Breast epithelium (tissue), 4 donors: ENCODE measurements around the gene CCDC85A. TPM values are rescaled to one million over a fixed set of nuclear protein-coding genes. Genes with fewer than 3 reads are reported as not detected.

Experiments used
- DNase-seq, 2 donors: peaks; one replicate each; pipeline ENCODE4 v3.0.0-alpha.2; 2019; ENCODE audit warnings: low spot score in 2 of 2
- H3K27ac ChIP-seq, 2 donors: fragments of 200-600 bp; sonication (generic) in 1 of 2; one replicate each; pipeline ENCODE4 v1.5.1; 2016 to 2019; ENCODE audit warnings: mild to moderate bottlenecking in 1 of 2
- H3K27me3 ChIP-seq, 2 donors: fragments of 200-600 bp; sonication (generic) in 1 of 2; one replicate each; pipeline versions ENCODE4 v1.5.1 to v1.6.0; 2017 to 2019; ENCODE audit warnings: control low read depth in 1 of 2, mild to moderate bottlenecking in 1 of 2
- H3K36me3 ChIP-seq: fragments of 200-600 bp; one replicate; pipeline ENCODE4 v1.5.1; 2019
- H3K4me1 ChIP-seq, 2 donors: fragments of 200-600 bp; sonication (generic); one replicate each; pipeline ENCODE4 v1.5.1; 2016 to 2019; ENCODE audit warnings: control low read depth in 1 of 2
- H3K4me3 ChIP-seq, 3 donors: fragments of 200-600 bp; sonication (generic); 1 replicate in 2 of 3; 2 replicates in 1 of 3; pipeline ENCODE4 v1.5.1; 2016 to 2019; ENCODE audit warnings: mild to moderate bottlenecking in 3 of 3, moderate library complexity in 2 of 3
- H3K9me3 ChIP-seq, 2 donors: fragments of 200-600 bp; sonication (generic) in 1 of 2; one replicate each; pipeline ENCODE4 v1.5.1; 2016 to 2019; ENCODE audit warnings: control low read depth in 1 of 2
- CTCF ChIP-seq, 3 donors: fragments of 450-650 bp; IDR thresholded peaks; one replicate each; pipeline ENCODE4 v1.5.1; 2016 to 2017; ENCODE audit warnings: antibody characterized with exemption in 3 of 3, mild to moderate bottlenecking in 3 of 3, moderate library complexity in 3 of 3
- POLR2A ChIP-seq: fragments of 450-650 bp; IDR thresholded peaks from one replicate; pipeline ENCODE4 v1.6.1; 2016; ENCODE audit warnings: antibody characterized with exemption, mild to moderate bottlenecking, moderate library complexity
- POLR2AphosphoS5 ChIP-seq, 3 donors: sonication (generic); formaldehyde crosslinking; IDR thresholded peaks; one replicate each; pipeline ENCODE4 v1.6.1; 2017; ENCODE audit warnings: antibody characterized with exemption in 3 of 3
- intact Hi-C: fragments of 100-400 bp; cut with DNase I; formaldehyde crosslinking; loops from one replicate; pipeline ENCODE4 v1.15.1; 2023; ENCODE audit warnings: low total_unique reads
- total RNA-seq, 3 donors: library from RNA; depleted of rRNA; stranded (reverse); fragments of >200 nt; gene quantifications; one replicate each; pipeline ENCODE4 v1.1.0, GENCODE V29; 2016

The CCDC85A gene
- total RNA-seq, 3 donors from 2014 or later = 3.1 to 11.5 (median 7.5) TPM

DNA sequence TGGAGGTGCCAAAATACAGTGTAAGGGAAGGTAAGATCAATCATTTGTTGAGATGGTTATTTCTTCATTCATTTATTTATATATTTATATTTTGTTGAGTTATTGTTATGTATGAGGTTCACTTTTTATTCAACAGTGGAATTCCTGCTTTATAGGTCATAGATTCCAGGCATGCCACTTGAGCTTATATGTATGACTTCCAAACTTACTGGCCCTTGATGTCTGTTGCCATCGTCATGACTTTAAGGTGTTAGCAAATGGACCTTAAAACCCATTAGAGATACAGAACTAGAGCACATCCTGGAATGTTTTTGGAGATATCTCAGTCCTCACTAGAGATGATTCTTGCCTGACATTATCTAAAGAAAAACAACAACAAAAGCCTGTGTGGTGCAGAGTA lies 25.9 kb downstream of the CCDC85A start:
- TF ChIP-seq CTCF (IDR thresholded peaks at IDR 0.05) (no peak), POLR2A (no peak), POLR2AphosphoS5 (IDR thresholded peaks at IDR 0.05) (no peak)
- no peaks in the 10 kb centered on the region for H3K27me3 ChIP-seq
- no peak overlapping the region for H3K27ac ChIP-seq
- no peaks in the 10 kb centered on the region for H3K9me3 ChIP-seq
- no peaks in the 10 kb centered on the region for H3K4me1 ChIP-seq
- no peak for DNase-seq
- intact Hi-C loops = no loop called here
- H3K36me3 ChIP-seq = no peaks in the 10 kb centered on the region
- no peak overlapping the region for H3K4me3 ChIP-seq

- DNase-seq = no peak
- intact Hi-C loops = no loop called here
- H3K27ac ChIP-seq = no peak overlapping the region
- no peaks in the 10 kb centered on the region for H3K4me1 ChIP-seq
- no peak overlapping the region for H3K4me3 ChIP-seq
- TF ChIP-seq CTCF (IDR thresholded peaks at IDR 0.05) = no peak
- TF ChIP-seq POLR2A = no peak
- no peak for TF ChIP-seq POLR2AphosphoS5 (IDR thresholded peaks at IDR 0.05)
- no peaks in the 10 kb centered on the region for H3K36me3 ChIP-seq
- H3K27me3 ChIP-seq = no peaks in the 10 kb centered on the region
- H3K9me3 ChIP-seq = no peaks in the 10 kb centered on the region
Measured at GRCh38 chr2:56210291-56210690, 26.5 kb downstream of the CCDC85A start.

- Histone ChIP-seq H3K27ac (no peak overlapping the region), H3K4me1 (no peaks in the 10 kb centered on the region), H3K27me3 (no peaks in the 10 kb centered on the region), H3K9me3 (no peaks in the 10 kb centered on the region), H3K4me3 (no peak overlapping the region), H3K36me3 (no peaks in the 10 kb centered on the region)
- intact Hi-C loops = no loop called here
- no peak for TF ChIP-seq POLR2A
- TF ChIP-seq CTCF (IDR thresholded peaks at IDR 0.05) = no peak
- no peak for DNase-seq
Measured at GRCh38 chr2:56211048-56211447, 27.3 kb downstream of the CCDC85A start.

DNA sequence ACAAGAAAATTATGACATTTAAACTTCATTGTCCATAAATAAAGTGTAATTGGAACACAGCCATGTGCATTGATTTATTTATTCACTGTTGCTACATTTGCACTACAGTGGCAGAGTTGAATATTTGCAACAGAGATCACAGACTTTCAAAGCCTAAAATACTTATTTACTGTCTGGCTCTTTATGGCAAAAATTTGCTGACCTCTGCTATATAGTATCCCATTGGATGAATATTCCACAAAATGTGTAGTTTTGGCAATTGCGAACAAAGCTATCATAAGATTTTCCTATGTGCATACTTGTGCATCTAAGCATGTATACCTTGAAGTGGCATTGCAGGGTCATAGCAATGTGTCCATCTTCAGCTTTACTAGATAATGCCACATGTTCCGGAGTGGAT lies 32.1 kb downstream of the CCDC85A start:
- TF ChIP-seq POLR2AphosphoS5 (IDR thresholded peaks at IDR 0.05) = no peak
- TF ChIP-seq POLR2A = no peak
- TF ChIP-seq CTCF (IDR thresholded peaks at IDR 0.05) = no peak
- Histone ChIP-seq H3K27ac (no peak overlapping the region), H3K4me3 (no peak overlapping the region), H3K4me1 (no peaks in the 10 kb centered on the region), H3K36me3 (no peaks in the 10 kb centered on the region), H3K27me3 (no peaks in the 10 kb centered on the region), H3K9me3 (no peaks in the 10 kb centered on the region)
- intact Hi-C loops = no loop called here
- no peak for DNase-seq

- TF ChIP-seq CTCF (IDR thresholded peaks at IDR 0.05) (no peak), POLR2AphosphoS5 (IDR thresholded peaks at IDR 0.05) (no peak), POLR2A (no peak)
- H3K9me3 ChIP-seq = no peaks in the 10 kb centered on the region
- intact Hi-C loops = no loop called here
- no peak for DNase-seq
- no peak overlapping the region for H3K27ac ChIP-seq
- no peaks in the 10 kb centered on the region for H3K36me3 ChIP-seq
- H3K4me1 ChIP-seq = no peaks in the 10 kb centered on the region
- H3K27me3 ChIP-seq = no peaks in the 10 kb centered on the region
- H3K4me3 ChIP-seq = no peak overlapping the region
Measured at GRCh38 chr2:56217106-56217505, 33.3 kb downstream of the CCDC85A start.
